ENCODE data around the gene NCAPH2.

DNA sequence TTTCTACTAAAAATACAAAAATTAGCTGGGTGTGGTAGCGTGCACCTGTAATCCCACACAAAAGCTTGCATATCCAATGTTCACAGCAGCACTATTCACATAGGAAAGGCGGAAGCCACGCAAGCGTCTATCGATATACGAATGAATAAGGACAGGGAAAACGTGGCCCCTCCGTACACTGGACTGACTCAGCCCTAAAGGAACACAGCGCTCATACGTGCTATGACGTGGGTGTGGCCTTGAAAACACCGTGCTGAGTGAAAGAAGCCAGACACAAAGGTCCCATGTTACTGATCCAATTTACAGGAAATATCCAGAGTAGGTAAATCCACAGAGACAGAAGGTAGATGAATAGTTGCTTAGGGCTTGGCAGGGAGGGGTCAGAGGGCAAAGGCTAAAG is 7.6 kb upstream of the NCAPH2 start:
- TF ChIP-seq, protein P1, sequence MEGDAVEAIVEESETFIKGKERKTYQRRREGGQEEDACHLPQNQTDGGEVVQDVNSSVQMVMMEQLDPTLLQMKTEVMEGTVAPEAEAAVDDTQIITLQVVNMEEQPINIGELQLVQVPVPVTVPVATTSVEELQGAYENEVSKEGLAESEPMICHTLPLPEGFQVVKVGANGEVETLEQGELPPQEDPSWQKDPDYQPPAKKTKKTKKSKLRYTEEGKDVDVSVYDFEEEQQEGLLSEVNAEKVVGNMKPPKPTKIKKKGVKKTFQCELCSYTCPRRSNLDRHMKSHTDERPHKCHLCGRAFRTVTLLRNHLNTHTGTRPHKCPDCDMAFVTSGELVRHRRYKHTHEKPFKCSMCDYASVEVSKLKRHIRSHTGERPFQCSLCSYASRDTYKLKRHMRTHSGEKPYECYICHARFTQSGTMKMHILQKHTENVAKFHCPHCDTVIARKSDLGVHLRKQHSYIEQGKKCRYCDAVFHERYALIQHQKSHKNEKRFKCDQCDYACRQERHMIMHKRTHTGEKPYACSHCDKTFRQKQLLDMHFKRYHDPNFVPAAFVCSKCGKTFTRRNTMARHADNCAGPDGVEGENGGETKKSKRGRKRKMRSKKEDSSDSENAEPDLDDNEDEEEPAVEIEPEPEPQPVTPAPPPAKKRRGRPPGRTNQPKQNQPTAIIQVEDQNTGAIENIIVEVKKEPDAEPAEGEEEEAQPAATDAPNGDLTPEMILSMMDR (IDR thresholded peaks at IDR 0.05): no peak
- no peak for TF ChIP-seq ZFX (IDR thresholded peaks at IDR 0.05; ENCODE audit: borderline replicate concordance)
